AG10803 (cell line): ENCODE results near the gene SIK3.

Experiments
- DNase-seq: peaks from one replicate; pipeline ENCODE4 v3.0.0; 2010; ENCODE audit warnings: low read depth
- H3K4me3 ChIP-seq: 2 replicates; pipeline ENCODE4 v1.5.1; 2011; ENCODE audit warnings: mild to moderate bottlenecking, low read length, control low read depth
- TF ChIP-seq, protein P1 (sequence below): conservative IDR thresholded peaks from 2 replicates; pipeline ENCODE4 v1.5.1; 2011; ENCODE audit warnings: mild to moderate bottlenecking, low read length, control low read depth, inconsistent platforms

The SIK3 gene

DNA sequence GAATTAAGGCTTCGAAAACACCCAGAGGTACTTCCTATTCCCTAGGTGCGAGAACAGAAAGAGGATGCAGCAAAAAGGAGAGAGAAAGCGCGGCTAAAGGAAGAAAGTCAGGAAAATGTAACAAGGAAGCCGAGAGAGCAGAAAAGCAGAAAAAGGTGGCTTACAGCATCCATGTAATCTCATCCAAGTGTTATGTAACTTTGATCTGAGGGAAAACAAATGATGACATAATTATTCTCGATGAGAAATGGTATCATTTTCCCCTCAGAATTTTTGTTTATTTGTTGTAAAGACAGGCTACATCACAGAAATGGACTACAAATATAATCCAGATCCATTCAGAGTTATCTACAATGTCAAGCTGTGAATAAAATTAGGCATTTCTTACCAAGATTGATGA lies 191.7 kb downstream of the SIK3 start:
- no peak for DNase-seq

GRCh38 chr11:116903090-116903489 lies 195.1 kb downstream of the SIK3 start:
- TF ChIP-seq, protein P1, sequence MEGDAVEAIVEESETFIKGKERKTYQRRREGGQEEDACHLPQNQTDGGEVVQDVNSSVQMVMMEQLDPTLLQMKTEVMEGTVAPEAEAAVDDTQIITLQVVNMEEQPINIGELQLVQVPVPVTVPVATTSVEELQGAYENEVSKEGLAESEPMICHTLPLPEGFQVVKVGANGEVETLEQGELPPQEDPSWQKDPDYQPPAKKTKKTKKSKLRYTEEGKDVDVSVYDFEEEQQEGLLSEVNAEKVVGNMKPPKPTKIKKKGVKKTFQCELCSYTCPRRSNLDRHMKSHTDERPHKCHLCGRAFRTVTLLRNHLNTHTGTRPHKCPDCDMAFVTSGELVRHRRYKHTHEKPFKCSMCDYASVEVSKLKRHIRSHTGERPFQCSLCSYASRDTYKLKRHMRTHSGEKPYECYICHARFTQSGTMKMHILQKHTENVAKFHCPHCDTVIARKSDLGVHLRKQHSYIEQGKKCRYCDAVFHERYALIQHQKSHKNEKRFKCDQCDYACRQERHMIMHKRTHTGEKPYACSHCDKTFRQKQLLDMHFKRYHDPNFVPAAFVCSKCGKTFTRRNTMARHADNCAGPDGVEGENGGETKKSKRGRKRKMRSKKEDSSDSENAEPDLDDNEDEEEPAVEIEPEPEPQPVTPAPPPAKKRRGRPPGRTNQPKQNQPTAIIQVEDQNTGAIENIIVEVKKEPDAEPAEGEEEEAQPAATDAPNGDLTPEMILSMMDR: no peak
- no peak overlapping the region for H3K4me3 ChIP-seq
- no peak for DNase-seq

More for the DNA sequence above, 191.7 kb downstream of the SIK3 start:
- H3K4me3 ChIP-seq: no peak overlapping the region
- TF ChIP-seq, protein P1: no peak

GRCh38 chr11:116901964-116902688 lies 196.1 kb downstream of the SIK3 start:
- no peak overlapping the region for H3K4me3 ChIP-seq
- DNase-seq: no peak
- TF ChIP-seq, protein P1: no peak

- no peak overlapping the region for H3K4me3 ChIP-seq
- TF ChIP-seq, protein P1: no peak
These were observed 197.0 kb downstream of the SIK3 start for GRCh38 chr11:116901211-116901610.

DNA sequence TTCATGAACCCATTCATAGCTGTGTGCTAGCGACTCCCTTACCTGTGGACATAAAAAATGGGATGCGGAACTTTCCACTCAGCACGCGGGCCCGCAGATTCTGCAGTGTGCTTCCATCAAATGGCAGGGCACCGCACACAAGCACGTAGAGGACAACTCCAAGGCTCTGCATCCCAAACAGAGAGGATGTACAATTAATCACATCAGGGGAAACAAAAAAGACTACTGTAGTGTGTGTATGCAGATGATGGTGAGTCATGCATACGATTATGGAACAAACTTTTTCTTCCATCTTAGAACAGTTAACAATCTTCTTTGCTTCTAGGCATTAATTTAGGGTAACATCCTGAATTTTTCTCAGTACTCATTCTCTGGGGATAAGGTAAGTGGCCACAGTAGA lies 202.0 kb downstream of the SIK3 start:
- TF ChIP-seq, protein P1: no peak
- no peak for DNase-seq
- H3K4me3 ChIP-seq: no peak overlapping the region

More at GRCh38 chr11:116901211-116901610, 197.0 kb downstream of the SIK3 start:
- DNase-seq: no peak

GRCh38 chr11:116895048-116895757 lies 203.0 kb downstream of the SIK3 start:
- DNase-seq: no peak
- H3K4me3 ChIP-seq: no peak overlapping the region
- TF ChIP-seq, protein P1: 0 out of 2 replicates have a peak, but pooled peaks have one; percentile 12

DNA sequence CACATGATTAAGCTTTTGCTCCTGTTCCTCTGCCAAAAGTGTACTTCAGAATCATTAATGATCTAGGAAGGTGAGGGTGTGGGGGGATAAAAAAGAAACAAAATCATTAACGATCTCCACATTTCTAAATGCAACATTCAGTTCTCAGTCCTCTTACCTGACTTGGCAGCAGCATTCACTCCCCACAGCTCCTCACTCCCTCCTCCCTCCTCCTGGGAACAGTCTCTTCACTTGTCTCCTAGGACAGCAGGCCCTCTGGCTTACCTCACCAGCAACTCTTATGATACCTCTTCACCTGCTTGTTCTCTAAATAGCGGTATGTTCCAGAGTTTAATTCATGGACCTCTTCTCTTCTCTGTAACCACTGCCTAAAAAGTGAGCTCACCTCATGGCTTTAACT lies 204.3 kb downstream of the SIK3 start:
- H3K4me3 ChIP-seq: no peak overlapping the region
- no peak for DNase-seq
- TF ChIP-seq, protein P1: no peak
